SK-N-SH (cell line): Measurements from ENCODE around the gene RALGDS. TPM values are rescaled to one million over a fixed set of nuclear protein-coding genes. Genes with fewer than 3 reads are reported as not detected.

Source experiments
- CTCF ChIA-PET: fragments of 300-600, 350-600 bp; formaldehyde crosslinking; extraction: SDS; loops from one replicate; lab custom pipeline; 2021; lab: Yijun Ruan, JAX
- POLR2A ChIA-PET: fragments of 350-600 bp; sonication (Branson Sonifier 250); formaldehyde crosslinking; extraction: SDS; loops from one replicate; lab custom pipeline; 2020; ENCODE audit warnings: antibody characterized with exemption, inconsistent platforms; lab: Yijun Ruan, JAX
- DNase-seq: peaks from one replicate; pipeline ENCODE4 v3.0.0; 2012
- H2AFZ ChIP-seq: fragments of 200-600 bp; sonication (generic); 2 replicates; pipeline ENCODE4 v1.8.1; 2016; ENCODE audit warnings: antibody characterized with exemption, mild to moderate bottlenecking, low read depth
- H3F3A ChIP-seq: fragments of 200-600 bp; sonication (generic); replicated peaks from 2 replicates; pipeline ENCODE3; 2016; ENCODE audit warnings: antibody characterized with exemption, mild to moderate bottlenecking; ENCODE audit not compliant: insufficient read depth
- H3K27ac ChIP-seq, 2 experiments: fragments of 200-500 bp in 1 of 2; fragments of 200-600 bp in 1 of 2; sonication (Bioruptor generic) in 1 of 2; sonication (generic), shearing (Covaris generic) in 1 of 2; 2 replicates each; pipeline versions ENCODE4 v1.5.1 to v1.6.1; 2014 to 2016; ENCODE audit warnings: low read depth in 2 of 2, inconsistent platforms in 1 of 2, low read length in 1 of 2, mild to moderate bottlenecking in 1 of 2, mixed read lengths in 1 of 2
- H3K27me3 ChIP-seq: fragments of 200-600 bp; sonication (generic), shearing (Covaris generic); 2 replicates; pipeline ENCODE4 v1.6.1; 2016; ENCODE audit warnings: mixed run types; ENCODE audit not compliant: insufficient read depth
- H3K36me3 ChIP-seq, 2 experiments: fragments of 200-500 bp in 1 of 2; fragments of 200-600 bp in 1 of 2; sonication (Bioruptor generic) in 1 of 2; sonication (generic) in 1 of 2; replicated peaks in 1 of 2; 2 replicates each; pipeline versions ENCODE3 to v1.5.1; 2014 to 2016; ENCODE audit warnings: low read length in 1 of 2, mild to moderate bottlenecking in 1 of 2; ENCODE audit not compliant: insufficient read depth in 2 of 2, control insufficient read depth in 1 of 2
- H3K4me1 ChIP-seq, 2 experiments: fragments of 200-500 bp in 1 of 2; fragments of 200-600 bp in 1 of 2; sonication (Bioruptor generic) in 1 of 2; sonication (generic), shearing (Covaris generic) in 1 of 2; 2 replicates each; pipeline versions ENCODE4 v1.5.1 to v1.6.1; 2014 to 2016; ENCODE audit warnings: low read depth in 1 of 2, low read length in 1 of 2, mixed run types in 1 of 2; ENCODE audit not compliant: insufficient read depth in 2 of 2, control insufficient read depth in 1 of 2
- H3K4me2 ChIP-seq: fragments of 200-600 bp; sonication (generic), shearing (Covaris generic); 2 replicates; pipeline ENCODE4 v1.6.1; 2017; ENCODE audit warnings: mixed run types
- H3K4me3 ChIP-seq, 2 experiments: fragments of 200-500 bp in 1 of 2; fragments of 200-600 bp in 1 of 2; sonication (Bioruptor generic) in 1 of 2; sonication (generic), shearing (Covaris generic) in 1 of 2; 2 replicates each; pipeline versions ENCODE4 v1.5.1 to v1.8.1; 2014 to 2016; ENCODE audit warnings: low read depth in 2 of 2, inconsistent platforms in 1 of 2, low read length in 1 of 2, mild to moderate bottlenecking in 1 of 2, mixed read lengths in 1 of 2, moderate library complexity in 1 of 2
- H3K79me2 ChIP-seq: fragments of 200-600 bp; sonication (generic); 2 replicates; pipeline ENCODE4 v1.8.1; 2017; ENCODE audit warnings: mild to moderate bottlenecking; ENCODE audit not compliant: insufficient read depth
- H3K9ac ChIP-seq: fragments of 200-600 bp; sonication (generic); 2 replicates; pipeline ENCODE4 v1.6.1; 2017; ENCODE audit warnings: mixed run types
- H3K9me2 ChIP-seq: fragments of 200-600 bp; sonication (generic); 2 replicates; pipeline ENCODE4 v1.6.1; 2017; ENCODE audit warnings: mixed run types
- H3K9me3 ChIP-seq: fragments of 200-600 bp; sonication (generic); 2 replicates; pipeline ENCODE4 v1.6.1; 2017; ENCODE audit warnings: mixed run types, mild to moderate bottlenecking, moderate library complexity
- H4K20me1 ChIP-seq: fragments of 200-600 bp; sonication (generic); 2 replicates; pipeline ENCODE4 v1.6.1; 2017; ENCODE audit warnings: mild to moderate bottlenecking, mixed run types; ENCODE audit not compliant: insufficient read depth
- CHD2 ChIP-seq: fragments of 150-350 bp; IDR thresholded peaks from 2 replicates; pipeline ENCODE4 v1.6.1; 2018; ENCODE audit warnings: low read length; ENCODE audit not compliant: partially characterized antibody
- EP300 ChIP-seq, 2 experiments: IDR thresholded peaks; 2 replicates each; pipeline versions ENCODE4 v1.4.0 to v1.6.1; 2012; ENCODE audit warnings: borderline replicate concordance in 1 of 2, low read depth in 1 of 2, low read length in 1 of 2
- FOSL2 ChIP-seq: IDR thresholded peaks from 2 replicates; pipeline ENCODE4 v1.4.0; 2012; ENCODE audit warnings: low read depth, mild to moderate bottlenecking, moderate library complexity, borderline replicate concordance
- FOXJ3 ChIP-seq: sonication (generic); formaldehyde crosslinking; IDR thresholded peaks from 2 replicates; pipeline ENCODE4 v1.5.1; 2020; ENCODE audit warnings: mild to moderate bottlenecking, missing genetic modification reagents
- FOXM1 ChIP-seq: IDR thresholded peaks from 2 replicates; pipeline ENCODE4 v1.4.0; 2012; ENCODE audit warnings: low read depth, mild to moderate bottlenecking
- GABPA ChIP-seq: IDR thresholded peaks from 2 replicates; pipeline ENCODE4 v1.4.0; 2012; ENCODE audit warnings: low read depth, mild to moderate bottlenecking
- JUND ChIP-seq: IDR thresholded peaks from 2 replicates; pipeline ENCODE4 v1.4.0; 2012
- MEF2A ChIP-seq: IDR thresholded peaks from 2 replicates; pipeline ENCODE4 v1.4.0; 2012; ENCODE audit warnings: low read depth, borderline replicate concordance
- NFIC ChIP-seq: IDR thresholded peaks from 2 replicates; pipeline ENCODE4 v1.4.0; 2012; ENCODE audit warnings: borderline replicate concordance
- POLR2AphosphoS5 ChIP-seq: IDR thresholded peaks from 2 replicates; pipeline ENCODE4 v1.6.1; 2012; ENCODE audit warnings: low read depth, low read length
- SIN3A ChIP-seq: IDR thresholded peaks from 2 replicates; pipeline ENCODE4 v1.6.1; 2012; ENCODE audit warnings: low read depth, mild to moderate bottlenecking, low read length, moderate library complexity, borderline replicate concordance
- TAF1 ChIP-seq: IDR thresholded peaks from 2 replicates; pipeline ENCODE4 v1.6.1; 2012; ENCODE audit warnings: low read depth, mild to moderate bottlenecking, low read length, moderate library complexity, borderline replicate concordance
- USF1 ChIP-seq: IDR thresholded peaks from 2 replicates; pipeline ENCODE4 v1.4.0; 2012; ENCODE audit warnings: low read depth, borderline replicate concordance
- YY1 ChIP-seq: IDR thresholded peaks from 2 replicates; pipeline ENCODE4 v1.4.0; 2012; ENCODE audit warnings: low read depth, mild to moderate bottlenecking
- WGBS: methylation state at CpG from one replicate; pipeline ENCODE4 v1.1.6; 2017; ENCODE audit warnings: low lambda C conversion rate; 5-methylcytosine and 5-hydroxymethylcytosine counted together
- polyA plus RNA-seq, 3 experiments: library from polyadenylated mRNA; depleted of rRNA; stranded (reverse); fragments of >200 nt; gene quantifications; 2 replicates each; pipeline ENCODE4 v1.2.3, GENCODE V29; 2012
- TF ChIP-seq, protein P1 (sequence below): IDR thresholded peaks from 2 replicates; pipeline ENCODE4 v1.4.0; 2012; ENCODE audit warnings: low read depth, borderline replicate concordance
- TF ChIP-seq, protein P2 (sequence below): fragments of 150-350 bp; IDR thresholded peaks from 2 replicates; pipeline ENCODE4 v1.6.1; 2016; ENCODE audit warnings: mild to moderate bottlenecking, low read depth, low read length
- TF ChIP-seq, protein P3 (sequence below): IDR thresholded peaks from 2 replicates; pipeline ENCODE4 v1.6.1; 2012; ENCODE audit warnings: mild to moderate bottlenecking, low read depth, low read length, moderate library complexity
- TF ChIP-seq, protein P4 (sequence below): fragments of 200-600 bp; sonication (generic); IDR thresholded peaks from 2 replicates; pipeline ENCODE4 v1.6.1; 2017; ENCODE audit warnings: antibody characterized with exemption, mild to moderate bottlenecking, moderate library complexity

Gene RALGDS
- polyA plus RNA-seq, 1 of the 3 experiments (the other 2 are of a cell fraction) = 64.7 TPM

DNA sequence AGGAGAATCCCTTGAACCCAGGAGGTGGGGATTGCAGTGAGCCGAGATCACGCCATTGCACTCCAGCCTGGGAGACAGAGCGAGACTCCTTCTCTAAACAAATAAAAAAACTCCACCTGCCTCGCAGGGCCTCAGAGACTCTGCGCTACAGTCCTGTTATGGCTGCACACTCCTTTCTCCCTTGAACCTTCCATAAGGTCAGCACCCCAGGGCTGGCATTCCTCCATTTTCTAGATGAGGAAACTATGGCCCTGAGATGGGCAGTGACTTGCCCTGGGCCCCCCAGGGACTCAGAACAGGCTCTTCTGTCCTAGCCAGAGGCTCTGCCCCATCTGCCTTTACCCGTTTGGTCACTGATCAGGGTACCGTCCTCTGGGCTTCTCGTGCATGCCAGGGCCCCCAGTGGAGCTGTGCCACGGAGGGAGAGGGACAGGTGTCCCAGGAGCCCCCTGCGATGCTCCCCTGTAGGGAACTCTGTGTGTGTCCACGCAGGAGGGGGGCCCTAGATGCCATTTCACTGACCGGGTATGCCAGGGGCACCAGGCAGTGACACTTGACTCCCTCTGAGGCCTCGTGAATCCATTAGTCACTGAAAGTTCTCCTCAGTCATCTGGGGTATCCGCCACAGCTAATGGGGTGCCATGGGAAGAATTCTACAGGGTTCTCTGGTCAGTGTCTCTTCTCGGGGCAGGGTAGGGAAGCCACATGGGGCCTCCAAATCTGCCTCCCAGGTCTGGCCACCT, 16.2 kb downstream of the RALGDS start:
- no peak for DNase-seq
- H3K27me3 ChIP-seq = no peaks in the 10 kb centered on the region
- no peak overlapping the region for H3K27ac ChIP-seq
- TF ChIP-seq, protein P1, sequence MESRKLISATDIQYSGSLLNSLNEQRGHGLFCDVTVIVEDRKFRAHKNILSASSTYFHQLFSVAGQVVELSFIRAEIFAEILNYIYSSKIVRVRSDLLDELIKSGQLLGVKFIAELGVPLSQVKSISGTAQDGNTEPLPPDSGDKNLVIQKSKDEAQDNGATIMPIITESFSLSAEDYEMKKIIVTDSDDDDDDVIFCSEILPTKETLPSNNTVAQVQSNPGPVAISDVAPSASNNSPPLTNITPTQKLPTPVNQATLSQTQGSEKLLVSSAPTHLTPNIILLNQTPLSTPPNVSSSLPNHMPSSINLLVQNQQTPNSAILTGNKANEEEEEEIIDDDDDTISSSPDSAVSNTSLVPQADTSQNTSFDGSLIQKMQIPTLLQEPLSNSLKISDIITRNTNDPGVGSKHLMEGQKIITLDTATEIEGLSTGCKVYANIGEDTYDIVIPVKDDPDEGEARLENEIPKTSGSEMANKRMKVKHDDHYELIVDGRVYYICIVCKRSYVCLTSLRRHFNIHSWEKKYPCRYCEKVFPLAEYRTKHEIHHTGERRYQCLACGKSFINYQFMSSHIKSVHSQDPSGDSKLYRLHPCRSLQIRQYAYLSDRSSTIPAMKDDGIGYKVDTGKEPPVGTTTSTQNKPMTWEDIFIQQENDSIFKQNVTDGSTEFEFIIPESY = no peak
- TF ChIP-seq FOXM1 = no peak
- TF ChIP-seq, protein P2, sequence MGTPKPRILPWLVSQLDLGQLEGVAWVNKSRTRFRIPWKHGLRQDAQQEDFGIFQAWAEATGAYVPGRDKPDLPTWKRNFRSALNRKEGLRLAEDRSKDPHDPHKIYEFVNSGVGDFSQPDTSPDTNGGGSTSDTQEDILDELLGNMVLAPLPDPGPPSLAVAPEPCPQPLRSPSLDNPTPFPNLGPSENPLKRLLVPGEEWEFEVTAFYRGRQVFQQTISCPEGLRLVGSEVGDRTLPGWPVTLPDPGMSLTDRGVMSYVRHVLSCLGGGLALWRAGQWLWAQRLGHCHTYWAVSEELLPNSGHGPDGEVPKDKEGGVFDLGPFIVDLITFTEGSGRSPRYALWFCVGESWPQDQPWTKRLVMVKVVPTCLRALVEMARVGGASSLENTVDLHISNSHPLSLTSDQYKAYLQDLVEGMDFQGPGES = no peak
- TF ChIP-seq NFIC = no peak
- TF ChIP-seq FOSL2 = no peak
- no peak for TF ChIP-seq EP300 (IDR thresholded peaks at IDR 0.05; ENCODE audit: borderline replicate concordance in 1 of 2, low read depth in 1 of 2, low read length in 1 of 2)
- TF ChIP-seq TAF1 = no peak
- TF ChIP-seq POLR2AphosphoS5 = no peak
- TF ChIP-seq, protein P3, sequence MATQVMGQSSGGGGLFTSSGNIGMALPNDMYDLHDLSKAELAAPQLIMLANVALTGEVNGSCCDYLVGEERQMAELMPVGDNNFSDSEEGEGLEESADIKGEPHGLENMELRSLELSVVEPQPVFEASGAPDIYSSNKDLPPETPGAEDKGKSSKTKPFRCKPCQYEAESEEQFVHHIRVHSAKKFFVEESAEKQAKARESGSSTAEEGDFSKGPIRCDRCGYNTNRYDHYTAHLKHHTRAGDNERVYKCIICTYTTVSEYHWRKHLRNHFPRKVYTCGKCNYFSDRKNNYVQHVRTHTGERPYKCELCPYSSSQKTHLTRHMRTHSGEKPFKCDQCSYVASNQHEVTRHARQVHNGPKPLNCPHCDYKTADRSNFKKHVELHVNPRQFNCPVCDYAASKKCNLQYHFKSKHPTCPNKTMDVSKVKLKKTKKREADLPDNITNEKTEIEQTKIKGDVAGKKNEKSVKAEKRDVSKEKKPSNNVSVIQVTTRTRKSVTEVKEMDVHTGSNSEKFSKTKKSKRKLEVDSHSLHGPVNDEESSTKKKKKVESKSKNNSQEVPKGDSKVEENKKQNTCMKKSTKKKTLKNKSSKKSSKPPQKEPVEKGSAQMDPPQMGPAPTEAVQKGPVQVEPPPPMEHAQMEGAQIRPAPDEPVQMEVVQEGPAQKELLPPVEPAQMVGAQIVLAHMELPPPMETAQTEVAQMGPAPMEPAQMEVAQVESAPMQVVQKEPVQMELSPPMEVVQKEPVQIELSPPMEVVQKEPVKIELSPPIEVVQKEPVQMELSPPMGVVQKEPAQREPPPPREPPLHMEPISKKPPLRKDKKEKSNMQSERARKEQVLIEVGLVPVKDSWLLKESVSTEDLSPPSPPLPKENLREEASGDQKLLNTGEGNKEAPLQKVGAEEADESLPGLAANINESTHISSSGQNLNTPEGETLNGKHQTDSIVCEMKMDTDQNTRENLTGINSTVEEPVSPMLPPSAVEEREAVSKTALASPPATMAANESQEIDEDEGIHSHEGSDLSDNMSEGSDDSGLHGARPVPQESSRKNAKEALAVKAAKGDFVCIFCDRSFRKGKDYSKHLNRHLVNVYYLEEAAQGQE = no peak
- TF ChIP-seq USF1 = no peak
- TF ChIP-seq, protein P4, sequence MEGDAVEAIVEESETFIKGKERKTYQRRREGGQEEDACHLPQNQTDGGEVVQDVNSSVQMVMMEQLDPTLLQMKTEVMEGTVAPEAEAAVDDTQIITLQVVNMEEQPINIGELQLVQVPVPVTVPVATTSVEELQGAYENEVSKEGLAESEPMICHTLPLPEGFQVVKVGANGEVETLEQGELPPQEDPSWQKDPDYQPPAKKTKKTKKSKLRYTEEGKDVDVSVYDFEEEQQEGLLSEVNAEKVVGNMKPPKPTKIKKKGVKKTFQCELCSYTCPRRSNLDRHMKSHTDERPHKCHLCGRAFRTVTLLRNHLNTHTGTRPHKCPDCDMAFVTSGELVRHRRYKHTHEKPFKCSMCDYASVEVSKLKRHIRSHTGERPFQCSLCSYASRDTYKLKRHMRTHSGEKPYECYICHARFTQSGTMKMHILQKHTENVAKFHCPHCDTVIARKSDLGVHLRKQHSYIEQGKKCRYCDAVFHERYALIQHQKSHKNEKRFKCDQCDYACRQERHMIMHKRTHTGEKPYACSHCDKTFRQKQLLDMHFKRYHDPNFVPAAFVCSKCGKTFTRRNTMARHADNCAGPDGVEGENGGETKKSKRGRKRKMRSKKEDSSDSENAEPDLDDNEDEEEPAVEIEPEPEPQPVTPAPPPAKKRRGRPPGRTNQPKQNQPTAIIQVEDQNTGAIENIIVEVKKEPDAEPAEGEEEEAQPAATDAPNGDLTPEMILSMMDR = no peak
- TF ChIP-seq SIN3A = no peak
- TF ChIP-seq JUND = no peak
- no peak for TF ChIP-seq FOXJ3 (CRISPR knock-in tag)
- TF ChIP-seq GABPA = no peak
- no peak for TF ChIP-seq YY1
- no peak for TF ChIP-seq CHD2
- TF ChIP-seq MEF2A = no peak
- no peak overlapping the region for H3K4me2 ChIP-seq
- CTCF ChIA-PET = interaction anchor here (0.9 to 30.3 kb wide), 4 partner anchors 16 to 129 kb away, joined by 3 to 810 read pairs (median 4); no protein-coding TSS in a partner anchor
- no peaks in the 10 kb centered on the region for H3F3A ChIP-seq
- 0 out of 2 replicates have a peak, but pooled peaks cover 7% of the 10 kb centered on the region for H4K20me1 ChIP-seq
- no peaks in the 10 kb centered on the region for H3K9me2 ChIP-seq
- H3K9ac ChIP-seq = no peak overlapping the region
- peaks cover 0 to 2% of the 10 kb centered on the region in 2 experiments; a peak in 1 of 4 replicates for H3K4me1 ChIP-seq
- POLR2A ChIA-PET = no interaction called here
- H3K36me3 ChIP-seq = peaks cover 18 to 82% of the 10 kb centered on the region in 2 experiments
- no peaks in the 10 kb centered on the region for H3K9me3 ChIP-seq
- no peak overlapping the region for H2AFZ ChIP-seq
- H3K79me2 ChIP-seq = no peaks in the 10 kb centered on the region
- H3K4me3 ChIP-seq = no peak overlapping the region
- 91% methylated on average over 11 of the region's 15 CpGs for WGBS
